Hepatocyte (in vitro differentiated cells): ENCODE data around the gene SLC6A4.

Experiments used
- EZH2 ChIP-seq: fragments of 200-600 bp; sonication (generic); IDR thresholded peaks from 2 replicates; pipeline ENCODE4 v1.6.1; 2016; ENCODE audit warnings: antibody characterized with exemption, mild to moderate bottlenecking, borderline replicate concordance
- TF ChIP-seq, protein P1 (sequence below): fragments of 200-600 bp; sonication (generic); IDR thresholded peaks from 2 replicates; pipeline ENCODE4 v1.5.1; 2016; ENCODE audit warnings: antibody characterized with exemption, mild to moderate bottlenecking; ENCODE audit not compliant: poor library complexity

DNA sequence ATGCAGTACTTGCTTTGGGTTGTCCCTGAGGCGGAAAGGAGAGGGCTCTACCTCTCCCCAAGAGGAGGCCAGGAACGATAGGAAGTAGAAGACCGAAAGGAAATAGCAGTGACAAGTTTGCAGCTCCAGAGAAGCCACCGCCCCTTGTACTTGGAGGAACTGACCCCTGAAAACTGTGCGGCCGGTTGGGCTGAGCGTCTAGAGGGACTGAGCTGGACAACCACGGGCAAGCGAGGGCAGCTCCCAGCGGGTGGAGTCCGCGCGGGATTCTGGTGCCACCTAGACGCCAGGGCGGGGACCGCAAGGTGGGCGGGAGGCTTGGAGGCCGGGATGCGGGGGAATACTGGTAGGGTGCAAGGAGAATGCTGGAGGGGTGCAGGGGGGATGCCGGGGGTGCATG is 1.3 kb upstream of the SLC6A4 start:
- TF ChIP-seq, protein P1, sequence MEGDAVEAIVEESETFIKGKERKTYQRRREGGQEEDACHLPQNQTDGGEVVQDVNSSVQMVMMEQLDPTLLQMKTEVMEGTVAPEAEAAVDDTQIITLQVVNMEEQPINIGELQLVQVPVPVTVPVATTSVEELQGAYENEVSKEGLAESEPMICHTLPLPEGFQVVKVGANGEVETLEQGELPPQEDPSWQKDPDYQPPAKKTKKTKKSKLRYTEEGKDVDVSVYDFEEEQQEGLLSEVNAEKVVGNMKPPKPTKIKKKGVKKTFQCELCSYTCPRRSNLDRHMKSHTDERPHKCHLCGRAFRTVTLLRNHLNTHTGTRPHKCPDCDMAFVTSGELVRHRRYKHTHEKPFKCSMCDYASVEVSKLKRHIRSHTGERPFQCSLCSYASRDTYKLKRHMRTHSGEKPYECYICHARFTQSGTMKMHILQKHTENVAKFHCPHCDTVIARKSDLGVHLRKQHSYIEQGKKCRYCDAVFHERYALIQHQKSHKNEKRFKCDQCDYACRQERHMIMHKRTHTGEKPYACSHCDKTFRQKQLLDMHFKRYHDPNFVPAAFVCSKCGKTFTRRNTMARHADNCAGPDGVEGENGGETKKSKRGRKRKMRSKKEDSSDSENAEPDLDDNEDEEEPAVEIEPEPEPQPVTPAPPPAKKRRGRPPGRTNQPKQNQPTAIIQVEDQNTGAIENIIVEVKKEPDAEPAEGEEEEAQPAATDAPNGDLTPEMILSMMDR = peak; percentile 44
- TF ChIP-seq EZH2 = no peak
